Peyer's patch (tissue), 4 donors: ENCODE results near the gene RAB2B. TPM values are rescaled to one million over a fixed set of nuclear protein-coding genes. Genes with fewer than 3 reads are reported as not detected.

Experiments used
- DNase-seq, 3 donors: peaks; one replicate each; pipeline ENCODE4 v3.0.0-alpha.2; 2017 to 2019
- H3K27ac ChIP-seq, 4 donors: fragments of 200-600 bp; sonication (generic); one replicate each; pipeline ENCODE4 v1.5.1; 2016 to 2019
- H3K27me3 ChIP-seq, 2 donors: fragments of 200-600 bp; sonication (generic); one replicate each; pipeline ENCODE4 v1.5.1; 2019
- H3K36me3 ChIP-seq, 3 donors: fragments of 200-600 bp; sonication (generic); one replicate each; pipeline ENCODE4 v1.5.1; 2016 to 2019
- H3K4me1 ChIP-seq, 4 donors: fragments of 200-600 bp; sonication (generic); one replicate each; pipeline ENCODE4 v1.5.1; 2016 to 2019
- H3K4me3 ChIP-seq, 4 donors: fragments of 200-600 bp; sonication (generic); 1 replicate in 3 of 4; 2 replicates in 1 of 4; pipeline ENCODE4 v1.5.1; 2016 to 2019; ENCODE audit warnings: mild to moderate bottlenecking in 1 of 4
- H3K9me3 ChIP-seq, 4 donors: fragments of 200-600 bp; sonication (generic); one replicate each; pipeline ENCODE4 v1.5.1; 2016 to 2019; ENCODE audit warnings: mild to moderate bottlenecking in 1 of 4
- POLR2A ChIP-seq, 2 donors: fragments of 450-650 bp; IDR thresholded peaks; one replicate each; pipeline ENCODE4 v1.5.1; 2017; ENCODE audit warnings: antibody characterized with exemption in 2 of 2, mild to moderate bottlenecking in 2 of 2, moderate library complexity in 2 of 2
- total RNA-seq, 4 donors: library from RNA; depleted of rRNA; stranded (reverse); fragments of >200 nt; gene quantifications; one replicate each; pipeline ENCODE4 v1.1.0, GENCODE V29; 2016
- TF ChIP-seq, protein P1 (sequence below), 6 experiments: fragments of 450-650 bp in 4 of 6; fragments of 200-600 bp in 2 of 6; sonication (generic) in 1 of 6; IDR thresholded peaks; one replicate each; pipeline ENCODE4 v1.5.1; 2017 to 2019; ENCODE audit warnings: antibody characterized with exemption in 6 of 6, mild to moderate bottlenecking in 3 of 6, moderate library complexity in 1 of 6

The RAB2B gene
- total RNA-seq, 4 donors from 2014 or later = 7.4 to 22.4 (median 20.8) TPM

DNA sequence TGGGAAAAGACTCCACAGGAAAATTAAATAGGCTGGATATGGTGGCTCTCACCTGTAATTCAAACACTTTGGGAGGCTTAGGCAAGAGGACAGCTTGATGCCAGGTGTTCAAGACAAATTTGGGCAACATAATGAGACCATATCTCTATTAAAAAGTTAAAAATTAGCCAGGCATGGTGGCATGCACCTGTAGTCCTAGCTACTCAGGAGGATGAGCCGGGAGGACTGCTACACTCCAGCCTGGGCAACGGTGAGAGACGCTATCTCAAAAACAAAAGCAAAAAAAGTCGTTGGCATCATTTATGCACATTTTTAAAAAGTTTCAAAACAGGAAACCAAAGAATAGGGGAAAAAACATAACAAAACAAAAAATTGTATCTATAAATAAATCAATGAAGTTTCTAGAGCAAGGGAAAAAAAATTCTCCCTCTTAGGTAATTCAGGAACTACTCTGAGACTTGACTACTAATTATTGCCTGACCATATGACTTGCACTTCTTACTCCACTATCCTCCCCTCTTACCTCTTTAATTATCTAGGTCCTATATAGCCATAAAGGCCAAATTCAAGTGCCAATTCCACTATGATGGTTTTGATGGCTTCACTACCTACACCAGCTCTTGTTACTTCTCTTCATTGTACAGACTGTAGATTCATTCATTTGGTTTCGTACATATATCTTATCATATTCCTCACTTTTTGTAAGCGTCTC is 32.8 kb upstream of the RAB2B start:
- no peak for DNase-seq
- Histone ChIP-seq H3K4me1 (peaks cover 0 to 20% (median 4%) of the 10 kb centered on the region in 4 donors), H3K36me3 (peaks cover 0 to 10% (median 0%) of the 10 kb centered on the region in 3 donors), H3K9me3 (no peaks in the 10 kb centered on the region), H3K4me3 (peak overlapping the region in 2 of 4 donors; percentile 63 to 84), H3K27me3 (no peaks in the 10 kb centered on the region), H3K27ac (no peak overlapping the region)
- TF ChIP-seq, protein P1, sequence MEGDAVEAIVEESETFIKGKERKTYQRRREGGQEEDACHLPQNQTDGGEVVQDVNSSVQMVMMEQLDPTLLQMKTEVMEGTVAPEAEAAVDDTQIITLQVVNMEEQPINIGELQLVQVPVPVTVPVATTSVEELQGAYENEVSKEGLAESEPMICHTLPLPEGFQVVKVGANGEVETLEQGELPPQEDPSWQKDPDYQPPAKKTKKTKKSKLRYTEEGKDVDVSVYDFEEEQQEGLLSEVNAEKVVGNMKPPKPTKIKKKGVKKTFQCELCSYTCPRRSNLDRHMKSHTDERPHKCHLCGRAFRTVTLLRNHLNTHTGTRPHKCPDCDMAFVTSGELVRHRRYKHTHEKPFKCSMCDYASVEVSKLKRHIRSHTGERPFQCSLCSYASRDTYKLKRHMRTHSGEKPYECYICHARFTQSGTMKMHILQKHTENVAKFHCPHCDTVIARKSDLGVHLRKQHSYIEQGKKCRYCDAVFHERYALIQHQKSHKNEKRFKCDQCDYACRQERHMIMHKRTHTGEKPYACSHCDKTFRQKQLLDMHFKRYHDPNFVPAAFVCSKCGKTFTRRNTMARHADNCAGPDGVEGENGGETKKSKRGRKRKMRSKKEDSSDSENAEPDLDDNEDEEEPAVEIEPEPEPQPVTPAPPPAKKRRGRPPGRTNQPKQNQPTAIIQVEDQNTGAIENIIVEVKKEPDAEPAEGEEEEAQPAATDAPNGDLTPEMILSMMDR (IDR thresholded peaks at IDR 0.05) = no peak
- no peak for TF ChIP-seq POLR2A (IDR thresholded peaks at IDR 0.05)

DNA sequence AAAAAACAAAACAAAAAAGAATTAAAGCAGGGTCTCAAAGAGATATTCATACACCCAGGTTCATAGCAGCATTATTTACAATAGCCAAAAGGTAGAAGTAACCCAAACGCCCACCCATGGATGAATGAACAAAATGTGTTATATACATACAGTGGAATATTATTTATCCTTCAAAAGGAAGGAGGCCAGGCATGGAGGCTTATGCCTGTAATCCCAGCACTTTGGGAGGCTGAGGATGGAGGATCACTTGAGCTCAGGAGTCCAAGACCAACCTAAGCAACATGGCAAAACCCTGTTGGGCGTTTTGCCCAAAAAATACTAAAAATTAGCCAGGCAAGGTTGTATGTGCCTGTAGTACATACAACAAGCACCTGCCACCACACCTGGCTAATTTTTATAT is 29.8 kb upstream of the RAB2B start:
- Histone ChIP-seq H3K36me3 (peaks cover 0 to 28% (median 0%) of the 10 kb centered on the region in 3 donors), H3K27me3 (no peaks in the 10 kb centered on the region), H3K27ac (no peak overlapping the region), H3K4me1 (peaks cover 0 to 20% (median 4%) of the 10 kb centered on the region in 4 donors), H3K9me3 (no peaks in the 10 kb centered on the region), H3K4me3 (no peak overlapping the region)
- no peak for DNase-seq
- TF ChIP-seq, protein P1 (IDR thresholded peaks at IDR 0.05) = no peak
- no peak for TF ChIP-seq POLR2A (IDR thresholded peaks at IDR 0.05)

DNA sequence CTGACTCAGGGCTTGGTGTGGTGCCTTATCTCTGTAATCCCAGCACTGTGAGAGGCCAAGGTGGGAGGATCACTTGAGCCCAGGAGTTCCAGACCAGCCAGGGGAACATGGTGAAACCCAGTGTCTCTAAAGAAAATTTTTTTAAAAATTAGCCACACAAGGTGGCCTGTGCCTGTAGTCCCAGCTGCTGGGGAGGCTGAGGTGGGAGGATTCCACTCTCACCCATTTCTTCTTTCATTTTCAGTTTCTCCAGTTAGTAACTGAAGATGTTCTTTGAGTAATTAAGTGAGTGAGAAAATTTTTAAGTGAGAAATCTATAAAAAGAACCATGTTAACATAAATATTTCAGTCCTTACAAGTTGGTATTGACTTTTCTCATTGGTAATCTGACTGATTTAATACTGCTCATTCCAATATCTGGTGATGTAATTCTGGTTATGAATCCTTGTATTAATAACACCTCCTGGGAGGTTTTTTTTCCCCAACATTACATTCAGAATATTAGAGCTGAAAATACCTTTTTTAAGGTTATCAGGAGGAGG is 28.3 kb upstream of the RAB2B start:
- DNase-seq = no peak
- Histone ChIP-seq H3K9me3 (no peaks in the 10 kb centered on the region), H3K4me3 (no peak overlapping the region), H3K4me1 (peaks cover 0 to 17% (median 2%) of the 10 kb centered on the region in 4 donors), H3K36me3 (peaks cover 0 to 31% (median 0%) of the 10 kb centered on the region in 3 donors), H3K27me3 (no peaks in the 10 kb centered on the region), H3K27ac (no peak overlapping the region)
- TF ChIP-seq, protein P1 (IDR thresholded peaks at IDR 0.05) = no peak
- TF ChIP-seq POLR2A (IDR thresholded peaks at IDR 0.05) = no peak

DNA sequence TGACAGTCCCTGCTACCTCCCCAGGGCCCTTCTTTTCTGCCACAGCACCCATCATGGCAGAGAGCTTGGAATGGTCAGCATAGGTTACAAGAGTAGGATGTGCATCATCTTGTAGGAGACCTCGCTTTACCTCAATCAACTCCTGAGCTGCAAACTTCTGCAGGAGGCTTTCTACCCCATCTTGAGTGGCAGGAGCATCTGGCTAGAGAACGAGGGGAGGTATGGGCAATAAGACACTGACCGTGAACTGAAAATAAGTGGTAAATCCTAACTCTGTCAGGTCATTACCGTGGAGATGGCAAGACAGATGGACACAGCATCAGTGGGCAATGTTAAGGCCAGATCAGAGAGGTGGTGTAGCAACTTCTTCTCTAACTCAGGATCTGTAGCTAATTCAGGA is 26.6 kb upstream of the RAB2B start:
- no peak overlapping the region for H3K4me3 ChIP-seq
- no peaks in the 10 kb centered on the region for H3K9me3 ChIP-seq
- peaks cover 0 to 48% (median 0%) of the 10 kb centered on the region in 3 donors for H3K36me3 ChIP-seq
- no peak for DNase-seq
- no peak overlapping the region for H3K27ac ChIP-seq
- TF ChIP-seq, protein P1 (IDR thresholded peaks at IDR 0.05) = no peak
- TF ChIP-seq POLR2A (IDR thresholded peaks at IDR 0.05) = no peak
- no peaks in the 10 kb centered on the region for H3K27me3 ChIP-seq
- peaks cover 0 to 6% (median 0%) of the 10 kb centered on the region in 4 donors for H3K4me1 ChIP-seq

DNA sequence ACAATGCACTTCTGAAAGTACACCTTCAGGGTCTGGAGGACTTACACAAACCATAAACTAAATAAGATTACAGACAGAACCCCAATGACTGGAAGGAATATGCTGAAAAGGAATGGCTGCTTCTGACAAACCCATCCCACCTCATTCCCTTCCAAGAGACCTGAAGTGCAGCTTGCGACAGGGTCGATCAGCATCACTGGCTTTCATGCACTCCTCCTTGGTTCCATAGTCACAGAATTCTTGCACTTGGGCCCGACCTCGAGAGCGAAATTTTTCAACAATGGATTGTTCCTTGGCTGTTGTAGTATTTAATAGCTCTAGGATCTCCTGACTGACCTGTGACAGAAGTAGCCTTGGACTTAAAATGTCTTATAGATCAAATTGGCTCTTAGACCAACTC is 24.8 kb upstream of the RAB2B start:
- H3K27me3 ChIP-seq = no peaks in the 10 kb centered on the region
- no peaks in the 10 kb centered on the region for H3K9me3 ChIP-seq
- DNase-seq = no peak
- H3K4me3 ChIP-seq = no peak overlapping the region
- H3K36me3 ChIP-seq = peaks cover 0 to 54% (median 0%) of the 10 kb centered on the region in 3 donors
- TF ChIP-seq POLR2A (IDR thresholded peaks at IDR 0.05) = no peak
- TF ChIP-seq, protein P1 (IDR thresholded peaks at IDR 0.05) = no peak
- H3K27ac ChIP-seq = no peak overlapping the region
- H3K4me1 ChIP-seq = peaks cover 0 to 6% (median 0%) of the 10 kb centered on the region in 4 donors
